ENCODE measurements around the gene MAGI2. TPM values are rescaled to one million over a fixed set of nuclear protein-coding genes. Genes with fewer than 3 reads are reported as not detected.

MAGI2 gene
- polyA plus RNA-seq, 3 donors = 0.03 to 0.11 TPM; not detected in 1

- intact Hi-C loops (cut with micrococcal nuclease) = no loop called here
- Histone ChIP-seq H3K27me3 (ENCODE audit: control insufficient read depth in 2 of 2, insufficient read depth in 2 of 2, low read length in 2 of 2) (no peaks in the 10 kb centered on the region), H3K36me3 (replicated peaks in 1 of 2; ENCODE audit: control insufficient read depth in 1 of 2, insufficient read depth in 2 of 2, low read length in 2 of 2) (no peaks in the 10 kb centered on the region), H4K20me1 (ENCODE audit: insufficient read depth, low read length) (no peaks in the 10 kb centered on the region), H3K79me2 (ENCODE audit: insufficient read depth, low read length) (no peaks in the 10 kb centered on the region), H3K4me2 (replicated peaks; ENCODE audit: extremely low read depth, low read length, poor library complexity, severe bottlenecking) (no peak overlapping the region), H2AFZ (ENCODE audit: insufficient read depth, low read depth, low read length, poor library complexity, severe bottlenecking) (no peak overlapping the region), H3K4me3 (replicated peaks in 1 of 3; ENCODE audit: low read depth in 2 of 3, low read length in 3 of 3) (no peak overlapping the region), H3K4me1 (ENCODE audit: control insufficient read depth in 1 of 2, insufficient read depth in 2 of 2, low read length in 2 of 2) (no peaks in the 10 kb centered on the region), H3K27ac (ENCODE audit: low read depth in 1 of 2, low read length in 2 of 2) (no peak overlapping the region), H3K9me3 (replicated peaks in 1 of 2; ENCODE audit: control insufficient read depth in 1 of 2, insufficient read depth in 1 of 2, low read length in 2 of 2) (no peaks in the 10 kb centered on the region), H3K9ac (ENCODE audit: insufficient read depth, low read length, poor library complexity, severe bottlenecking) (no peak overlapping the region)
- no peaks in the 10 kb centered on the region for H3K4me1 Mint-ChIP-seq
- no peaks in the 10 kb centered on the region for H3K27me3 Mint-ChIP-seq (ENCODE audit: low read depth in 3 of 3)
- WGBS (ENCODE audit: insufficient coverage) = 48% methylated on average over 2 of the region's 3 CpGs
- TF ChIP-seq, protein P1, sequence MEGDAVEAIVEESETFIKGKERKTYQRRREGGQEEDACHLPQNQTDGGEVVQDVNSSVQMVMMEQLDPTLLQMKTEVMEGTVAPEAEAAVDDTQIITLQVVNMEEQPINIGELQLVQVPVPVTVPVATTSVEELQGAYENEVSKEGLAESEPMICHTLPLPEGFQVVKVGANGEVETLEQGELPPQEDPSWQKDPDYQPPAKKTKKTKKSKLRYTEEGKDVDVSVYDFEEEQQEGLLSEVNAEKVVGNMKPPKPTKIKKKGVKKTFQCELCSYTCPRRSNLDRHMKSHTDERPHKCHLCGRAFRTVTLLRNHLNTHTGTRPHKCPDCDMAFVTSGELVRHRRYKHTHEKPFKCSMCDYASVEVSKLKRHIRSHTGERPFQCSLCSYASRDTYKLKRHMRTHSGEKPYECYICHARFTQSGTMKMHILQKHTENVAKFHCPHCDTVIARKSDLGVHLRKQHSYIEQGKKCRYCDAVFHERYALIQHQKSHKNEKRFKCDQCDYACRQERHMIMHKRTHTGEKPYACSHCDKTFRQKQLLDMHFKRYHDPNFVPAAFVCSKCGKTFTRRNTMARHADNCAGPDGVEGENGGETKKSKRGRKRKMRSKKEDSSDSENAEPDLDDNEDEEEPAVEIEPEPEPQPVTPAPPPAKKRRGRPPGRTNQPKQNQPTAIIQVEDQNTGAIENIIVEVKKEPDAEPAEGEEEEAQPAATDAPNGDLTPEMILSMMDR (IDR thresholded peaks at IDR 0.05) = no peak
- H3K9me3 Mint-ChIP-seq = peaks cover 0 to 3% (median 0%) of the 10 kb centered on the region in 7 donors
- no peak overlapping the region for H3K4me3 Mint-ChIP-seq
- H3K27ac Mint-ChIP-seq = no peak overlapping the region
- H3K36me3 Mint-ChIP-seq = no peaks in the 10 kb centered on the region
- no peak for DNase-seq
Observed at GRCh38 chr7:79060498-79060897, 393.0 kb downstream of the MAGI2 start.

- Histone ChIP-seq H3K79me2 (ENCODE audit: insufficient read depth, low read length) (no peaks in the 10 kb centered on the region), H4K20me1 (ENCODE audit: insufficient read depth, low read length) (no peaks in the 10 kb centered on the region), H3K36me3 (replicated peaks in 1 of 2; ENCODE audit: control insufficient read depth in 1 of 2, insufficient read depth in 2 of 2, low read length in 2 of 2) (no peaks in the 10 kb centered on the region), H3K4me3 (replicated peaks in 1 of 3; ENCODE audit: low read depth in 2 of 3, low read length in 3 of 3) (no peak overlapping the region), H2AFZ (ENCODE audit: insufficient read depth, low read depth, low read length, poor library complexity, severe bottlenecking) (no peak overlapping the region), H3K9me3 (replicated peaks in 1 of 2; ENCODE audit: control insufficient read depth in 1 of 2, insufficient read depth in 1 of 2, low read length in 2 of 2) (no peaks in the 10 kb centered on the region), H3K4me2 (replicated peaks; ENCODE audit: extremely low read depth, low read length, poor library complexity, severe bottlenecking) (no peak overlapping the region), H3K27ac (ENCODE audit: low read depth in 1 of 2, low read length in 2 of 2) (no peak overlapping the region), H3K27me3 (ENCODE audit: control insufficient read depth in 2 of 2, insufficient read depth in 2 of 2, low read length in 2 of 2) (no peaks in the 10 kb centered on the region), H3K4me1 (ENCODE audit: control insufficient read depth in 1 of 2, insufficient read depth in 2 of 2, low read length in 2 of 2) (no peaks in the 10 kb centered on the region), H3K9ac (ENCODE audit: insufficient read depth, low read length, poor library complexity, severe bottlenecking) (no peak overlapping the region)
- no peaks in the 10 kb centered on the region for H3K36me3 Mint-ChIP-seq
- no peaks in the 10 kb centered on the region for H3K4me1 Mint-ChIP-seq
- intact Hi-C loops (cut with micrococcal nuclease) = no loop called here
- peaks cover 0 to 16% (median 3%) of the 10 kb centered on the region in 7 donors for H3K9me3 Mint-ChIP-seq
- H3K27ac Mint-ChIP-seq = no peak overlapping the region
- H3K4me3 Mint-ChIP-seq = no peak overlapping the region
- H3K27me3 Mint-ChIP-seq (ENCODE audit: low read depth in 3 of 3) = no peaks in the 10 kb centered on the region
- DNase-seq = no peak
- WGBS (ENCODE audit: insufficient coverage) = no CpG with 5 or more reads among the region's 6 CpGs
- TF ChIP-seq, protein P1 (IDR thresholded peaks at IDR 0.05) = no peak
Observed at GRCh38 chr7:79055722-79056415, 397.6 kb downstream of the MAGI2 start.

Data from CD14-positive monocyte (primary cell).